ENCODE measurements around the gene CCDC59. TPM values are rescaled to one million over a fixed set of nuclear protein-coding genes. Genes with fewer than 3 reads are reported as not detected.

Gene CCDC59
- total and polyA plus RNA-seq, 9 of the 15 experiments (the other 6 are each of a cell fraction or from before 2014, with no cell fraction given), result 34.0 to 186 (median 119) TPM

GRCh38 chr12:82350161-82350560 lies 8.0 kb downstream of the CCDC59 start (continued):
- TF ChIP-seq MCM2 (IDR thresholded peaks at IDR 0.05; ENCODE audit: low read depth) (no peak), SMAD4 (CRISPR knock-in tag; conservative IDR thresholded peaks at IDR 0.05) (no peak), ELK1 (CRISPR knock-in tag; IDR thresholded peaks at IDR 0.05) (no peak), ARID3B (CRISPR knock-in tag; IDR thresholded peaks at IDR 0.05; ENCODE audit: borderline replicate concordance) (no peak)

GRCh38 chr12:82329508-82329907 lies 28.7 kb downstream of the CCDC59 start:
- H3K36me3 ChIP-seq (ENCODE audit: control insufficient read depth, insufficient read depth, low read length), result no peaks in the 10 kb centered on the region
- H2AFZ ChIP-seq (ENCODE audit: low read depth, low read length), result no peak overlapping the region
- no peaks in the 10 kb centered on the region for H3K79me2 ChIP-seq (ENCODE audit: control insufficient read depth, insufficient read depth, low read length)
- H3K9me1 ChIP-seq (ENCODE audit: control insufficient read depth, insufficient read depth, low read length), result no peaks in the 10 kb centered on the region
- DNase-seq (ENCODE audit: extremely low read depth in 1 of 4, low spot score in 3 of 4) (no peak), FAIRE-seq (no peak), ATAC-seq (no peak)
- H3K4me2 ChIP-seq (ENCODE audit: insufficient read depth, low read length), result no peak overlapping the region
- ChIA-PET CTCF (ENCODE audit: low intra/inter-chr PET ratio) (no interaction called here), POLR2A (no interaction called here)
- H3K27ac ChIP-seq (ENCODE audit: extremely low read depth, low read depth, low read length), result no peak overlapping the region
- H4K20me1 ChIP-seq (replicated peaks; ENCODE audit: control insufficient read depth, insufficient read depth, low read length), result no peaks in the 10 kb centered on the region
- H3K9me3 ChIP-seq (replicated peaks; ENCODE audit: control insufficient read depth, insufficient read depth, low read depth, low read length), result no peaks in the 10 kb centered on the region
- 0% methylated on average over 1 of the region's 1 CpG for WGBS (ENCODE audit: insufficient coverage, low coverage, missing lambda C conversion rate)
- intact Hi-C loops (cut with micrococcal nuclease) (loop anchor here (10.0 kb wide), 1 partner anchor 685 kb away; no protein-coding TSS in a partner anchor), in situ Hi-C loops (cut with MboI) (no loop called here)
- no peaks in the 10 kb centered on the region for H3K27me3 ChIP-seq (ENCODE audit: control insufficient read depth in 2 of 2, insufficient read depth in 2 of 2, low read length in 2 of 2)
- H3K4me3 ChIP-seq, result no peak overlapping the region
- H3K9ac ChIP-seq (ENCODE audit: insufficient read depth in 1 of 2, low read depth in 2 of 2, low read length in 2 of 2), result no peak overlapping the region
- no TSS peak for BruUV-seq (replicated peaks)
- no peak for TF ChIP-seq SOX6 (IDR thresholded peaks at IDR 0.05)
- TF ChIP-seq ZNF699 (CRISPR knock-in tag; IDR thresholded peaks at IDR 0.05; ENCODE audit: insufficient replicate concordance), result no peak
- no peak for TF ChIP-seq SLC30A9 (CRISPR knock-in tag; IDR thresholded peaks at IDR 0.05)
- no peak for TF ChIP-seq POLR2A (conservative IDR thresholded peaks at IDR 0.05)
- no peak for TF ChIP-seq RBM15 (IDR thresholded peaks at IDR 0.05; ENCODE audit: insufficient read depth, low read length)
- no peak for TF ChIP-seq SMARCA4 (IDR thresholded peaks at IDR 0.05)
- TF ChIP-seq ZNF764 (CRISPR knock-in tag; IDR thresholded peaks at IDR 0.05; ENCODE audit: low read depth), result no peak
- TF ChIP-seq HDAC2 (IDR thresholded peaks at IDR 0.05), result no peak
- no peak for TF ChIP-seq EGR1 (conservative IDR thresholded peaks at IDR 0.05)
- no peak for TF ChIP-seq SETDB1 (IDR thresholded peaks at IDR 0.05; ENCODE audit: low read length)
- TF ChIP-seq EZH2 (IDR thresholded peaks at IDR 0.05; ENCODE audit: borderline replicate concordance, low read depth, low read length), result no peak
- no peaks in the 10 kb centered on the region for H3K4me1 ChIP-seq (replicated peaks in 1 of 2; ENCODE audit: control insufficient read depth in 2 of 2, insufficient read depth in 2 of 2, low read length in 2 of 2)
